NOMO-1 treated with DMSO at 0.1 percent for 48 hours (cell line): ENCODE measurements around the gene PRMT7.

ENCODE experiments used
- DNase-seq: peaks from one replicate; lab custom pipeline; 2025; ENCODE audit not compliant: unreplicated experiment; lab: John Stamatoyannopoulos, UW

PRMT7 gene

GRCh38 chr16:68310774-68311511 lies at the start of gene PRMT7, which contains the start of gene SLC7A6OS:
TSS of gene PRMT7 (plus strand) at chr16:68311019. CDS start at chr16:68315980, 4,961 bp downstream.
TSS of gene SLC7A6OS (minus strand) at chr16:68310946. CDS start at chr16:68310926, 20 bp downstream.
- peak; percentile 96 for DNase-seq

- DNase-seq = no peak
Measured at GRCh38 chr16:68263559-68264127, 47.2 kb upstream of the PRMT7 start.

- peak; percentile 76 for DNase-seq
Measured at GRCh38 chr16:68264128-68265077, 46.4 kb upstream of the PRMT7 start, which contains the start of gene SLC7A6. TSS of gene SLC7A6 (plus strand) at chr16:68264526. CDS start at chr16:68274727, 10,201 bp downstream.

GRCh38 chr16:68265078-68265920 lies 45.5 kb upstream of the PRMT7 start:
- peak; percentile 65 for DNase-seq

- no peak for DNase-seq
Measured at GRCh38 chr16:68267612-68268405, 43.0 kb upstream of the PRMT7 start.

GRCh38 chr16:68269793-68270192 lies 41.0 kb upstream of the PRMT7 start:
- DNase-seq = no peak

GRCh38 chr16:68270353-68270752 lies 40.5 kb upstream of the PRMT7 start:
- no peak for DNase-seq

GRCh38 chr16:68272507-68273209 lies 38.2 kb upstream of the PRMT7 start:
- no peak for DNase-seq

GRCh38 chr16:68273459-68273858 lies 37.4 kb upstream of the PRMT7 start:
- DNase-seq = no peak

- DNase-seq = no peak
Measured at GRCh38 chr16:68273896-68274295, 36.9 kb upstream of the PRMT7 start.

- DNase-seq = no peak
Measured at GRCh38 chr16:68274441-68274840, 36.4 kb upstream of the PRMT7 start.

- DNase-seq = peak; percentile 68
Measured at GRCh38 chr16:68275611-68276191, 35.1 kb upstream of the PRMT7 start.

GRCh38 chr16:68276223-68276622 lies 34.6 kb upstream of the PRMT7 start:
- DNase-seq = no peak

- no peak for DNase-seq
Measured at GRCh38 chr16:68279726-68280558, 30.9 kb upstream of the PRMT7 start.

- DNase-seq = no peak
Measured at GRCh38 chr16:68281368-68282063, 29.3 kb upstream of the PRMT7 start.

GRCh38 chr16:68282064-68282452 lies 28.8 kb upstream of the PRMT7 start:
- DNase-seq = no peak

GRCh38 chr16:68283346-68283745 lies 27.5 kb upstream of the PRMT7 start:
- DNase-seq = peak; percentile 17
